Right lobe of liver (tissue), 6 donors: ENCODE results near the gene GPATCH1. TPM values are rescaled to one million over a fixed set of nuclear protein-coding genes. Genes with fewer than 3 reads are reported as not detected.

Experiments
- ATAC-seq, 4 donors: fragments of 200-7000 bp; cut with Tn5 transposase; one replicate each; pipeline ENCODE4 v1.9.1; 2020; ENCODE audit warnings: mild to moderate bottlenecking in 4 of 4, moderate library complexity in 4 of 4
- DNase-seq, 3 donors: peaks; one replicate each; pipeline ENCODE4 v3.0.0-alpha.2; 2020
- H3K27ac ChIP-seq, 3 donors: fragments of 200-600 bp; one replicate each; pipeline ENCODE4 v1.8.0; 2022
- H3K27me3 ChIP-seq, 2 donors: fragments of 200-600 bp; one replicate each; pipeline ENCODE4 v1.8.0; 2022
- H3K36me3 ChIP-seq, 4 donors: fragments of 200-600 bp; sonication (generic) in 1 of 4; one replicate each; pipeline versions ENCODE4 v1.5.1 to v1.8.0; 2017 to 2022; ENCODE audit warnings: control low read depth in 1 of 4
- H3K4me1 ChIP-seq, 4 donors: fragments of 200-600 bp; sonication (generic) in 1 of 4; one replicate each; pipeline versions ENCODE4 v1.5.1 to v1.8.0; 2017 to 2022; ENCODE audit warnings: control low read depth in 1 of 4
- H3K4me3 ChIP-seq, 3 donors: fragments of 200-600 bp; one replicate each; pipeline ENCODE4 v1.8.0; 2022
- H3K9me3 ChIP-seq, 4 donors: fragments of 200-600 bp; sonication (generic) in 1 of 4; one replicate each; pipeline versions ENCODE4 v1.5.1 to v1.8.0; 2017 to 2022; ENCODE audit warnings: control low read depth in 1 of 4
- POLR2A ChIP-seq: fragments of 450-650 bp; IDR thresholded peaks from one replicate; pipeline ENCODE4 v1.6.1; 2017; ENCODE audit warnings: antibody characterized with exemption, mild to moderate bottlenecking
- WGBS: methylation state at CpG from one replicate; pipeline ENCODE4 v1.1.6; 2018; ENCODE audit warnings: low coverage, low lambda C conversion rate; ENCODE audit not compliant: insufficient coverage; ENCODE audit errors: missing lambda C conversion rate; 5-methylcytosine and 5-hydroxymethylcytosine counted together
- intact Hi-C, 2 donors: fragments of 100-400 bp; cut with DNase I; formaldehyde crosslinking; loops; one replicate each; pipeline versions ENCODE4 v1.11.2 to v1.14.1; 2022
- total RNA-seq, 6 experiments: library from RNA; depleted of rRNA in 2 of 6; stranded (reverse); fragments of >200 nt in 2 of 6; fragmentation: NEBNext Ultra II Directional in 3 of 6; extraction: Animal tissue kit (Norgen Biotek cat#: 25700) in 3 of 6; gene quantifications; one replicate each; pipeline versions ENCODE4 v1.1.0 to v1.2.4, GENCODE V29; 2016 to 2023
- TF ChIP-seq, protein P1 (sequence below), 4 donors: fragments of 200-600 bp in 3 of 4; fragments of 450-650 bp in 1 of 4; IDR thresholded peaks; one replicate each; pipeline versions ENCODE4 v1.5.1 to v1.8.0; 2016 to 2022; ENCODE audit warnings: antibody characterized with exemption in 4 of 4, mild to moderate bottlenecking in 2 of 4
- donor health status: DM: no; HTN: yes; CAD: no.
- donor health status: DM: no; HTN: no; CAD: no.
- donor health status: DM: no; HTN: no; CAD: no.
- donor health status: DM: no; HTN: yes; CAD: no.
- donor health status: DM: no; HTN: yes; CAD: no.

Gene GPATCH1
- total RNA-seq, 6 experiments from 2014 or later: 2.5 to 3.9 (median 3.1) TPM

DNA sequence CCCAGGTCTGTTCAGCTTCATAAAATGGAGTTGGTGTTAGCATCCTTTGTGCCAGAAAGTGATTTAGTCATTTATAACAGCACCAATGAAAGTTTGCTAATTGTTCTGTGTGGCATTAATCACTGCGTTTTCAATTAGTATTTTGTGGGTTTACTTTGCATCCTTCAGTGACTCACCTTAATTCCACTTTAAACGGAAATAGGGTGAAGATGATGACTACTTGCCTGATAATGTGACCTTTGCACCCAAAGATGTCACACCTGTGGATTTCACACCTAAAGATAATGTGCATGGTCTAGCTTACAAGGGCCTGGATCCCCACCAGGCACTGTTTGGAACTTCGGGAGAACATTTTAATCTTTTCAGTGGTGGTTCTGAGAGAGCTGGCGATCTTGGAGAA is 15.0 kb downstream of the GPATCH1 start:
- no peaks in the 10 kb centered on the region for H3K27me3 ChIP-seq
- peaks cover 0 to 61% (median 11%) of the 10 kb centered on the region in 4 donors for H3K36me3 ChIP-seq
- H3K4me1 ChIP-seq: no peaks in the 10 kb centered on the region
- H3K27ac ChIP-seq: no peak overlapping the region
- WGBS: 91% methylated on average over 4 of the region's 4 CpGs
- TF ChIP-seq, protein P1, sequence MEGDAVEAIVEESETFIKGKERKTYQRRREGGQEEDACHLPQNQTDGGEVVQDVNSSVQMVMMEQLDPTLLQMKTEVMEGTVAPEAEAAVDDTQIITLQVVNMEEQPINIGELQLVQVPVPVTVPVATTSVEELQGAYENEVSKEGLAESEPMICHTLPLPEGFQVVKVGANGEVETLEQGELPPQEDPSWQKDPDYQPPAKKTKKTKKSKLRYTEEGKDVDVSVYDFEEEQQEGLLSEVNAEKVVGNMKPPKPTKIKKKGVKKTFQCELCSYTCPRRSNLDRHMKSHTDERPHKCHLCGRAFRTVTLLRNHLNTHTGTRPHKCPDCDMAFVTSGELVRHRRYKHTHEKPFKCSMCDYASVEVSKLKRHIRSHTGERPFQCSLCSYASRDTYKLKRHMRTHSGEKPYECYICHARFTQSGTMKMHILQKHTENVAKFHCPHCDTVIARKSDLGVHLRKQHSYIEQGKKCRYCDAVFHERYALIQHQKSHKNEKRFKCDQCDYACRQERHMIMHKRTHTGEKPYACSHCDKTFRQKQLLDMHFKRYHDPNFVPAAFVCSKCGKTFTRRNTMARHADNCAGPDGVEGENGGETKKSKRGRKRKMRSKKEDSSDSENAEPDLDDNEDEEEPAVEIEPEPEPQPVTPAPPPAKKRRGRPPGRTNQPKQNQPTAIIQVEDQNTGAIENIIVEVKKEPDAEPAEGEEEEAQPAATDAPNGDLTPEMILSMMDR (IDR thresholded peaks at IDR 0.05): no peak
- no peak for TF ChIP-seq POLR2A
- intact Hi-C loops: no loop called here
- no peak overlapping the region for H3K4me3 ChIP-seq
- no peak for ATAC-seq
- no peaks in the 10 kb centered on the region for H3K9me3 ChIP-seq
- no peak for DNase-seq

DNA sequence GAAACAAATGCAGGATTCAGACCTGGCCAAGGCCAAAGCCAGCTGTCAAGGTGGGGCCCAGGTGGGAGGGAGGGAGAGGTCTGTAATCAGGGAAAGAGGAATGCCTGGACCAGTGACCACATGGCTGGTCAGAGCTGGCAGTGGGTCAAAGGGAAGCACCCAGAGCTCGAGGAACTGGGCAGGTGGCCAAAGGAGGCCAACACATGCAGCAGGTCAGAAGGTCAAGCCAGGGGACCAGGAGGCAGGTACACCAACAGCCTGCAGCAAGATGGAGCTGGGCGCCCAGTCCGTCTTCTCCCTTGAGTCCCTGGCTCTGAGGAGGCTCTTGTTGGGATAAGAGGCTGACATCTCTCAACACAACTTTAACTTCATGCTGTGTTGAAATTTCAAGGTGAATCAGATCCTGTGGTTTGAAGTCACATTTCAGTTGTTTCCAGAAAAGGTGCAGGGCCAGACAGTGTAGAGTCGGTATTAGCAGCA is 17.1 kb downstream of the GPATCH1 start:
- Histone ChIP-seq H3K27ac (no peak overlapping the region), H3K4me3 (no peak overlapping the region), H3K9me3 (no peaks in the 10 kb centered on the region), H3K4me1 (no peaks in the 10 kb centered on the region), H3K27me3 (no peaks in the 10 kb centered on the region), H3K36me3 (peaks cover 0 to 70% (median 15%) of the 10 kb centered on the region in 4 donors)
- ATAC-seq (peak; percentile 65 to 83 (median 69)), DNase-seq (peak; percentile 65 to 83 (median 80))
- TF ChIP-seq, protein P1 (IDR thresholded peaks at IDR 0.05): no peak
- TF ChIP-seq POLR2A: no peak
- WGBS: 66% methylated on average over 4 of the region's 4 CpGs
- intact Hi-C loops: no loop called here

DNA sequence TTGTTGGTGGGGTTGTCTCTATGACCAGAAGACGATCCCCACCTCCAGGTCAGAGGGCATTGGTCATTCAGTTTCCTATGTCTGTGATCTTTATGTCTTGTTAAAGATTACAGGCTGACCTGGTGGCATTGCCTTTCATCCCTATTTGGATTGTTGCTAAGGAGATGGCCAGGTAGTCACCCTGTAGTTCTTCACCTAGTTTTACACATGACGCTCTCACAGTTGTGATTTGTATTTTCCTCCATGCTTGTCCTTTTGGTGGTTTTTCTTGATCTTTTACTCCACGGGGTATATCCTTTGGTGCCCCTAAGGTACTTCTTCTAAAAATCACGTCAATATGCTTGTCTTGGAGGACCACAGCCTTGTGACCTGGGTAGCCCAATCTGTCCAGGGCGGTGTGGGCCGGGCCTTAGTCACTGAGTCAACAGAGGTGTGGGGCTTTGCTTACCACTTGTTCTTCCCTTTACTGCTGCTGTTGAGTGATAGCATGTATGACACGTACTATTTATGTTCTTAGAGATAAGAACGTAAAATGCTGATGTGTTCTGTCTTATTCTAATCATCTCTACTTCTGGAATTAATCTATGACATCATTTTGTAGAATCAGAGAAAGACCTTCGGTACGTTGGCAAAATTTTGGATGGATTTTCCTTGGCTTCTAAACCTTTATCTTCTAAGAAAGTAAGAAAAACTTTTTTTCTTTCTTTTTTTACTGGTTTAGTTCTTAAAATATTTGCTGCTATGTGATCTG is 20.1 kb downstream of the GPATCH1 start:
- no peaks in the 10 kb centered on the region for H3K4me1 ChIP-seq
- H3K27ac ChIP-seq: no peak overlapping the region
- no peak overlapping the region for H3K4me3 ChIP-seq
- H3K27me3 ChIP-seq: no peaks in the 10 kb centered on the region
- 95% methylated on average over 8 of the region's 10 CpGs for WGBS
- ATAC-seq (no peak), DNase-seq (no peak)
- intact Hi-C loops: no loop called here
- no peak for TF ChIP-seq POLR2A
- no peaks in the 10 kb centered on the region for H3K9me3 ChIP-seq
- peaks cover 0 to 48% (median 7%) of the 10 kb centered on the region in 4 donors for H3K36me3 ChIP-seq

DNA sequence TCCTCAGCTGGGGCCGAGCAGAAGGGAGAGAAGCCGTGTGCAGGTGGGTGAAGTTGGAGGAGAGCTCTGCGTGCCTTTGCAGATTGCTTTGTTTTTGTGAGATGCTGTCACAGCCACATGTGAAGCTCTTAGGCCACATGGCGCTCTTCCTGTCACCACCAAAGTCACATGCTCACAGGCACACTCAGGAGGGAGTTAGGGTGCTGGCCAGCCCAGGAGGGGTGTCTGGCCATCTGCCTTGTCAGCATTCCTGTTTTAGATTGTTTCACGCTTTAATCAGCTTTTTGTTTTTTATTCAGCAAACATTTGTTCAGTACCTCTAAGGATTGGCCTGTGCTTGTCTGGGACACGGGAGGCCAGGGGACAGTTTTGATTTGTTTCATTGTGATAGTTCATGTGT is 21.9 kb downstream of the GPATCH1 start:
- peaks cover 0 to 56% (median 5%) of the 10 kb centered on the region in 4 donors for H3K36me3 ChIP-seq

DNA sequence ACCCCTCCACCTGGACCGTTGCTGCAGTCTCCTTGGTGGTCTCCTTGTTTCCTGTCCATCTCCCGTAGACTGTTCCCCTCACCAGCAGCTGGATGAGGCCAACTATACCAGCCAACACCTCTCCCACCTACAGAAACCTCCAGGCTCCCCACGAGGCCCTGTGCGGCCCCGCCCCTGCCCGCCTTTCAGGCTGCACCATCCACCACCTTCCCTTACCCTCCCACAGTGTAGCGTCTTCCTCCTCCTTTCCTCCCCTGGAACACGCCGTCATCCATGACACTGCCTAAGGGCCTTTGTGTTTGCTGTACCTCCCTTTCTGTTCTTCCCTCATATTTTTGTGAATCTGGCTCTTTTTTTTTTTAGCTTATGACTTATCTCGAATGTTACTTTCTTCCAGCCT is 27.2 kb downstream of the GPATCH1 start:
- no peaks in the 10 kb centered on the region for H3K9me3 ChIP-seq
- H3K36me3 ChIP-seq: peaks cover 0 to 66% (median 8%) of the 10 kb centered on the region in 4 donors
- H3K27me3 ChIP-seq: no peaks in the 10 kb centered on the region
- no peaks in the 10 kb centered on the region for H3K4me1 ChIP-seq
- TF ChIP-seq, protein P1 (IDR thresholded peaks at IDR 0.05): no peak
- TF ChIP-seq POLR2A: no peak
- intact Hi-C loops: no loop called here
- no peak for DNase-seq
- no peak overlapping the region for H3K4me3 ChIP-seq
- WGBS: 85% methylated on average over 10 of the region's 10 CpGs
- peak in 1 of 4 donors; percentile 24 for ATAC-seq
- no peak overlapping the region for H3K27ac ChIP-seq

More for the DNA sequence above, 21.9 kb downstream of the GPATCH1 start:
- TF ChIP-seq, protein P1 (IDR thresholded peaks at IDR 0.05): no peak
- Histone ChIP-seq H3K27me3 (no peaks in the 10 kb centered on the region), H3K27ac (no peak overlapping the region), H3K4me1 (no peaks in the 10 kb centered on the region), H3K9me3 (no peaks in the 10 kb centered on the region), H3K4me3 (no peak overlapping the region)
- WGBS: 85% methylated on average over 3 of the region's 6 CpGs
- intact Hi-C loops: no loop called here
- DNase-seq (no peak), ATAC-seq (no peak)
